Amniotic stem cell (primary cell): ENCODE results near the gene BICD2.

Experiments
- DNase-seq: peaks from one replicate; lab custom pipeline; 2025; lab: John Stamatoyannopoulos, UW

Gene BICD2

DNA sequence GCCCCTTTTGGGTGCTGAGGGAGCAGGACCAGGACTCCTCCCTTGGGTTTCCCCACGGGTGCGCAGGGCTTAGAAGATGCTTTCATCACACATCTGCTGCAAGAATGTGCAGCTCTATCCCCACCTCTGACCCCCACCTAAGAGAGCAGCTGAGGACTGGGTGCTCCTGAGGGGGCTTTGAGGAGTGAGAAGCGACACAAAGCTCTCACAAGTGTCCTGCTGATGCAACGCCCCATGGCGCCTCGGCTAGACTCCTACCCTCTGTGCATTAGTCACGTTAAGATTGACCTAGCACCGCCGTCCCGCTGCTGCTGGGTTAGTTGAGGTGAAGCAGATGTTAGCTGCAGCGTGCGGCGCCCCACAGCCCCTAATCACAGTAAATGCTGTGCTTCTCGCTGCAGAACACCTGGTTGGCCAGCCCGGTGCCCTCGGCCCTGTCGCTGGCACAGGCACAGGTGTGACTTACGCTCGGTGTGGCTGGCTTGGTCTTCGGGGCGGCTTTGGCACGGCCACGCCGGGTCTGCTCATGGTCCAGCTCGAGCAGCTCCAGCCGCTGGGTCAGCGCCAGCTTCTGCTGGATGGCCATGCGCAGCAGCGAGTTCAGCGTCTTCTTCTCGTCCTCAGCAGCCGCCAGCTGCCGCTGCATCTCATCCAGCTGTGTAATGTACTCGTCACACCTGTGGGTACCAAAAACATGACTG lies 49.7 kb downstream of the BICD2 start:
- DNase-seq: no peak

GRCh38 chr9:92714016-92714415 lies 50.6 kb downstream of the BICD2 start:
- no peak for DNase-seq

DNA sequence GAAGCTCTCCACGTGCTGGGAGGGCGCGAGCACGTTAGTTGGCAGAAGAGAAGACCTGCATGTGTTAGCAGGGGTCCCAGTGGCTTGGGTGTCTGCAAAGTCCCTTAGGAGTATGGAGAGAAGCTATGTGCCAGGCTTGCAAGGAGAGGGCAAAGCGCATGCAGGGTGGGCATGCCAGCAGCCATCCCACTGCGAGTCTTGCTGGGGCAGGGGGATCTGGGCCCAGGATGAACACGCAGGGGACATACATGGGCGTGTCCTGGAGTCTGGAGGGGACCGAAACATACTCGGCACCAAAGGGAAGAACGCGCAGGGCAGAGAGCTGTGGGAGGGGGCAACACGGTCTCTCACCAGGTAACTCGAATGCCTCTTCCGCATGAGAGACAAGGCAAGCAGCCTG lies 51.1 kb downstream of the BICD2 start:
- no peak for DNase-seq

DNA sequence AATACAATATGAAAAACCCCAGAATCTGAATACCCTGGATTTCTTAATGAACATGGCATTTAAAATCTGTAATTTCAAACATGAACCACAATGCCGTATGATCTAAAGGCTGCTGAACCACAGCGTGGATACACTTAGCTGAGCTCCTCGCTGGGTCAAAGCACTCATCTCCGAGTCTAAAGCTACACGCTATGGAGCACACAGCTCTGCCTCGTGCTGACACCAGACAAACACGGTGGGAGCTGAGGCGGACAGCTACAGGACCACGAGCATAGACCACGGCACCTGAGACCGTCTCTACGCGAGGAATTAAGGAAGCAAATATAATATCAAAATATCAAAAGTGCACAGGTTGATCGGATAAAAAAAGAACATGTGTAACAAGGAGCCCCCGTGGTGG lies 51.9 kb downstream of the BICD2 start:
- DNase-seq: no peak

- DNase-seq: no peak
These were observed 52.8 kb downstream of the BICD2 start for GRCh38 chr9:92711844-92712243.

DNA sequence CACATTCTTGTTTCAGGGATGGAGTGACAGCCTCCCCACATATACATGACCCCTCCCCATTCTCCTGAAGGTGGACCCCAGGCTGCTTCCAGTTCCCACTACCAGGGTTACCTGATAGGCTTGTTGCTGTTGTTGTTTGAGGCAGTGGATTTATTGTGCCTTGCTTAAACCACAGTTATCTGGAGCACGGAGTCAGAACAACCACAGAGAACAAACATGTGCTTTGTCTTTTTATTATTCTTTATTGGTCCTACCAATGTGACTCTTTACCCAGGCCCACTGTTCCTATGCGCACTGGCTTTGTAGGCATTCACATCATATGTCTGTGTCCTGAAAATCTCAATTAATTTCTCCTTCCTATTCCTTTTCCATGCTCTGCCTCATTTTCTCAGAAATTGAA lies 53.5 kb downstream of the BICD2 start:
- no peak for DNase-seq

DNA sequence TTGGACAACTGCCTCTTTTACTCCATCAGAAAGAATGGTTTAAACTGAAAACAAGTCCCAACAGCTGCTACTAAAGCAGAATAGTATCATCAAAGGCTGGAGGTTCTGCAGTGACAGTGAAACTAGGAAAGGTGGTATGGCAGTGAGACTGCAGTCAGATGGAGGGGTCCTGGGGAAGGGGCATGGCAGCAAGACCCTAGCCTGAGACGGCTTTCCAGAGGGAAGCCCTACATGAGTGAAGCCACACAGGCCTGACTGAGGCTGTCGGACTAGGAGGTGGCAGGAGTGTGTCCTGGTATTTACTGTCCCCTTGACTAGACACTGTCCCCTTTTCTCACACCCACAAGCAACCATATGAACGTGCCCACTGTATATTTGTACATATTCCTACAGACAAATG lies 54.3 kb downstream of the BICD2 start:
- DNase-seq: no peak

- no peak for DNase-seq
These were observed 54.7 kb downstream of the BICD2 start for GRCh38 chr9:92709954-92710353.

DNA sequence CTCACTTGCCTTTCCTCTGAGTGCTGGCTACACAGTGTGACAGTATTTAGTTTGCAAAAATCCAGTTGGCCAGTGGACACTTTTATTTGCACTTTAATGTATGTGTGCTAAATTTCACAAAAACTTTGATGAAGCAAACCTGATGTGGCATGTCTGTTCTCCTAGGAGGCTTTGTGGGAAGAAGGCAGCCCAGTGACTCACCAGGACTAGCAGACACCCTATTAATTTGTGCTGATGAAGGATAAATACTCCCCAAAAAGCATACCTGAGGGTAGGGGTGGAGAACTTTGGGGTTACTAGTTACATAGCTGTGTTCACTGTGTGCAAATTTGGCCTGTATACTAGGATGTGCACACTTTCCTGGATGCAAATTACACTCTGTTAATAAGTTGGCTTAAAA lies 55.4 kb downstream of the BICD2 start:
- DNase-seq: no peak

DNA sequence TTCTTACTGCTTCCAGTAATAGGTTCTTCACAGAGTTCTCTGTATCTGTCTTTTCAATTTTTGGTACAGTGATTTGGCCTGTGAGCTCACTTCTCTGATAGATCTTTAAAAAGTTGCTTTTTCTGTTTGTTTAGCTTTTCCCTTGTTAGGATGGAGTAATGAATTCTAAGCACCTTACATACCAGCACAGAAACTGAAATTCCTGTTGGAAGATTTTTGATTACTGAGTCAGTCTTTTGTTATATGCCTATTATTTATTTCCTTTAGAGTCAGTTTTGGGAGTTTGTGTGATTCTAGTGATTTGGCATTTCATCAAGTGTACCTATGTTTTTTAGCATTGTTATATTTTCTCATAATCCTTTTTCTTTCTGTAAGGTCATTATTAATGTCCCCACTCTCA lies 57.1 kb downstream of the BICD2 start:
- no peak for DNase-seq

DNA sequence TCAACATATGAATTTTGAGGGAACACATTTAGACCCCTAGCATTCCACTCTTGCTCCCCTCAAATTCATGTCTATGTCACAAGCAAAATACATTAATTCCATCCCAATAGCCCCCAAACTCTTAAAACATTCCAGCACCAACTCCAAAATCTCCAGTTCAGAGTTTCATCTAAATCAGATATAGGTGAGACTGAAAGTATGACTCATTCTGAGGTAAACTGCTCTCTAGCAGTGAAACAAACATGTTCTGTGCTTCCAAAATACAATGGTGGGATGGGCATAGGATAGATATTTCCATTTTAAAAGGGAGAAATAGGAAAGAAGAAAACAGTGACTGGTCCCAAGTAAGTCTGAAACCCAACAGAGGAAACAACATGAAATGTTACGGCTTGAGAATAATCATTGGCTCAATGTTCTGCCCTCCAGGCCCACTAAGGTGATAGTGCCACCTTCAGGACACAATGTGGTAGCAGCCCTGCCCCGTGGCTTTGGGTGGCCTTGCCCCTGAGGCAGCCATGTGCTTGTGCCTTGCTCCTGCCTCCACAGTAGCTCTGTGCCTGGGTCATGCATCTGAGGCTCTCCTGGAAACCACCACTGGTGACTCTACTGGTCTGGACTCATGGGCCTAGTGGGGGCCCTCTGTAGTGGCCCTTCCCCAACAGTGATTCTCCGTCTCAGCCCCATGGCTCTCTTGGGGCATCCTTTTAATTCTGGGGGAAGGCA lies 58.3 kb downstream of the BICD2 start:
- no peak for DNase-seq

DNA sequence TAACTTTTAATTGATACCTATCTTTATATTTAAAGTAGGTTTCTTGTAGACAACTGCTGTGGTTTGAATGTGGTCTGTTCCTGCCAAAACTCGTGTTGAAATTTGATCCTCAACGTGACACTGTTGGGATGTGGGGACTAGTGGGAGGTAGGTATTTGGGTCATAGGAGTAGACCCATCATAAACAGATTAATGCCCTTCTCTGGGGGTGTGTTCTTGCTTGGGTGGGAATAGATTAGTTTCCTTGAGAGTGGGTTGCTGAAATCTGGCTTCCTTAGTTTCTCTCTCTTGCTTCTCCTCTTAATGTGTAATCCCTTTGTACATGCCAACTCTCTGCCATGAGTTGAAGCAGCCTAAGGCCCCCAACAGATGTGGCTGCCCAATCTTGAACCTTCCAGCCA lies 60.1 kb downstream of the BICD2 start:
- no peak for DNase-seq

GRCh38 chr9:92696619-92697018 lies 68.0 kb downstream of the BICD2 start:
- no peak for DNase-seq

DNA sequence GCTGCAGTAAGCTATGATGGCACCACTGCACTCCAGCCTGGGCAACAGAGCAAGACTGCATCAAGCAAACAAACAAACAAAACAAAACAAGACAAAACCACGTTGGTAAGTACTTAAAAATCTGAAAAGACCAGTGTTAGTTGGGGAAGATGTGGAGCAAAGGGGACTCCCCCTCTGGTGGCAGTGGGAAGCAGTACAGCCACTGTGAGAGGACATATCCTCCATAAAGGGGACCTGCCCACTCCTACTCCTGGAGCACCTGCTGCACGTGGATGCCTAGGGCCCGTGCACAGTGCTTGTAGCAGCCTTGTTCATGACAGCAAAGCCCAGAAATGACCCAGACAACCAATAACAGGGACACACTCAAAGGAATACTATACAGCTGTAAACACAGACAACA lies 77.7 kb downstream of the BICD2 start:
- DNase-seq: no peak

GRCh38 chr9:92685022-92685421 lies 79.6 kb downstream of the BICD2 start:
- no peak for DNase-seq

- no peak for DNase-seq
These were observed 82.4 kb downstream of the BICD2 start for GRCh38 chr9:92682269-92682668.

- no peak for DNase-seq
These were observed 84.2 kb downstream of the BICD2 start for GRCh38 chr9:92680166-92681119.

- no peak for DNase-seq
These were observed 85.0 kb downstream of the BICD2 start for GRCh38 chr9:92679413-92680165.

GRCh38 chr9:92671323-92671722 lies 93.3 kb downstream of the BICD2 start:
- peak; percentile 10 for DNase-seq

DNA sequence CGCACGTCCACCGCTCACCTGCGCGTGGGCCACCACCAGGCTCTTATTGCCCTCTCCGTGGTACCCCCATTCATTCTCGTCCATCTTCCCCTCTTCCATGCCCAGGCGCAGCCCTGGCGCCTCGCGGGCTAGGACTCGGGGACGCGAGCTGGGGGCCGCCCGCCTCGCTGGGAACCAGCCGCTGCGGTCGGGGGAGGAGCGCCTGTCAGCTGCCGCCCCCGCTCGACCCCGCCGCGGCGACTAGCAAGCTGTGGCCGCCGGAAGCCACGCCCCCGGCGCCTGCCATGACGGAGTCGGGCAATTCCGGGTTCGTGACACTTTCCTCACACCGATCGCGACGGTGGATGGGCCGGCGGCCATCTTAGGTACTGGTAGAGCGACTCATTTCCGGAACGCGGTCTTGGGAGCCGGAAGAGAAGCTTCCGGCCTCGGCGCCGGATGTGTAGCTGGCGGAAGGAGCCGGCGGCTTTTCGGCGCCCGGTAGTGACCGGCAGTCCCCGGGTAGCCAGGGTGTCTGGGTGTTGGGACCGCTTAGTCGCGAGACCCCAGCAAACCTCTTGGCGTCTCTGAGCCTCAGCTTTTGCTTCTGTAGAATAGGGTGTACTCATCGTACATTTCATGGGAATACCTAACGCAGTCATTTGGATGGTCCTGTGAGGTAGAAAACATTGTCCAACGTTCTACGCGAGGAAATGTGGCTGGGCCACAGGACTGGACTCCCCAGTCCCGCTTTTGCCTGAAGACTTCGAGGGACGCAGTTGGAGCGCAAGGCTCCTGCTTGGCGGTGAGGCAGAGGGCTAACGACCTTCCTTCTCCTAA lies 94.5 kb downstream of the BICD2 start, which contains the start of gene IPPK:
Gene IPPK (minus strand): TSS at position 242 of the 819 bp plus-strand sequence. CDS start 143 bp downstream, at position 99.
- peak; percentile 97 for DNase-seq

DNA sequence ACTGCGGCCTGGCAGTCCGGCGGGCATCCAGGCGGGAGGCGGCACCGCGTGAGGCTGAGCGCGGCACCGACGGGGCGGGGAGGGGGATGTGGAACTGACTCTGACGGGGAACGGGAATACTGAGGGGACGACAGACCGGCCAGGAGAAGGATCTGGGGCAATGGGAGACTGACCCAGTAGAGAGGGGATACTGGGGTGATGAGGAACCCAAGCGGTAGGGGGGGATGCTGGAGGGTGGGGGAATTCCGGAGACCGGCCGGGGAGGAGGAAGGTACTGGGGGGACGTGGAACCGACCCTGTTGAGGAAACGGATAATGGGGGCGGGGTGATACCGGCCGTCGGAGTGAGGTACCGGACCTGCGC lies 95.1 kb downstream of the BICD2 start:
- DNase-seq: peak; percentile 12
